ENCODE measurements around the gene TNFRSF21.

The TNFRSF21 gene

DNA sequence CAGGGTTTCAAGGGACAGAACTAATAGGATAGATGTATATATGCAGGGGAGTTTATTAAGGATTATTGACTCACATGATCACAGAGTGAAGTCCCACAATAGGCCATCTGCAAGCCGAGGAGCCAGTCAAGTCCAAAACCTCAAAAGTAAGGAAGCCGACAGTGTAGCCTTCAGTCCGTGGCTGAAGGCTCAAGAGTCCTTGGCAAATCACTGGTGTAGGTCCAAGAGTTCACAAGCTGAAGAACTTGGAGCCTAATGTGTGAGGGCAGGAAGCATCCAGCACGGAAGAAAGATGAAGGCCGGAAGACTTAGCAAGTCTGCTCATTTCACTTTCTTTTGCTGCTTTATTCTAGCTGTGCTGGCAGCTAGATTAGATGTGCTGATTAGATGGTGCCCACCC, 128.0 kb downstream of the TNFRSF21 start:
- no peak for TF ChIP-seq CTCF (IDR thresholded peaks at IDR 0.05; ENCODE audit: borderline replicate concordance, insufficient read depth, low read depth, low read length)
- no peak overlapping the region for H3K4me3 ChIP-seq (ENCODE audit: low read depth, low read length)

Data from GM12875 (cell line).